SK-N-SH (cell line): ENCODE results near the gene LRP1-AS. TPM values are rescaled to one million over a fixed set of nuclear protein-coding genes. Genes with fewer than 3 reads are reported as not detected.

Experiments used
- CTCF ChIA-PET: fragments of 300-600, 350-600 bp; formaldehyde crosslinking; extraction: SDS; loops from one replicate; lab custom pipeline; 2021; lab: Yijun Ruan, JAX
- POLR2A ChIA-PET: fragments of 350-600 bp; sonication (Branson Sonifier 250); formaldehyde crosslinking; extraction: SDS; loops from one replicate; lab custom pipeline; 2020; ENCODE audit warnings: antibody characterized with exemption, inconsistent platforms; lab: Yijun Ruan, JAX
- DNase-seq: peaks from one replicate; pipeline ENCODE4 v3.0.0; 2012
- H2AFZ ChIP-seq: fragments of 200-600 bp; sonication (generic); 2 replicates; pipeline ENCODE4 v1.8.1; 2016; ENCODE audit warnings: antibody characterized with exemption, mild to moderate bottlenecking, low read depth
- H3F3A ChIP-seq: fragments of 200-600 bp; sonication (generic); replicated peaks from 2 replicates; pipeline ENCODE3; 2016; ENCODE audit warnings: antibody characterized with exemption, mild to moderate bottlenecking; ENCODE audit not compliant: insufficient read depth
- H3K27ac ChIP-seq, 2 experiments: fragments of 200-500 bp in 1 of 2; fragments of 200-600 bp in 1 of 2; sonication (Bioruptor generic) in 1 of 2; sonication (generic), shearing (Covaris generic) in 1 of 2; 2 replicates each; pipeline versions ENCODE4 v1.5.1 to v1.6.1; 2014 to 2016; ENCODE audit warnings: low read depth in 2 of 2, inconsistent platforms in 1 of 2, low read length in 1 of 2, mild to moderate bottlenecking in 1 of 2, mixed read lengths in 1 of 2
- H3K27me3 ChIP-seq: fragments of 200-600 bp; sonication (generic), shearing (Covaris generic); 2 replicates; pipeline ENCODE4 v1.6.1; 2016; ENCODE audit warnings: mixed run types; ENCODE audit not compliant: insufficient read depth
- H3K36me3 ChIP-seq, 2 experiments: fragments of 200-500 bp in 1 of 2; fragments of 200-600 bp in 1 of 2; sonication (Bioruptor generic) in 1 of 2; sonication (generic) in 1 of 2; replicated peaks in 1 of 2; 2 replicates each; pipeline versions ENCODE3 to v1.5.1; 2014 to 2016; ENCODE audit warnings: low read length in 1 of 2, mild to moderate bottlenecking in 1 of 2; ENCODE audit not compliant: insufficient read depth in 2 of 2, control insufficient read depth in 1 of 2
- H3K4me1 ChIP-seq, 2 experiments: fragments of 200-500 bp in 1 of 2; fragments of 200-600 bp in 1 of 2; sonication (Bioruptor generic) in 1 of 2; sonication (generic), shearing (Covaris generic) in 1 of 2; 2 replicates each; pipeline versions ENCODE4 v1.5.1 to v1.6.1; 2014 to 2016; ENCODE audit warnings: low read depth in 1 of 2, low read length in 1 of 2, mixed run types in 1 of 2; ENCODE audit not compliant: insufficient read depth in 2 of 2, control insufficient read depth in 1 of 2
- H3K4me2 ChIP-seq: fragments of 200-600 bp; sonication (generic), shearing (Covaris generic); 2 replicates; pipeline ENCODE4 v1.6.1; 2017; ENCODE audit warnings: mixed run types
- H3K4me3 ChIP-seq, 2 experiments: fragments of 200-500 bp in 1 of 2; fragments of 200-600 bp in 1 of 2; sonication (Bioruptor generic) in 1 of 2; sonication (generic), shearing (Covaris generic) in 1 of 2; 2 replicates each; pipeline versions ENCODE4 v1.5.1 to v1.8.1; 2014 to 2016; ENCODE audit warnings: low read depth in 2 of 2, inconsistent platforms in 1 of 2, low read length in 1 of 2, mild to moderate bottlenecking in 1 of 2, mixed read lengths in 1 of 2, moderate library complexity in 1 of 2
- H3K79me2 ChIP-seq: fragments of 200-600 bp; sonication (generic); 2 replicates; pipeline ENCODE4 v1.8.1; 2017; ENCODE audit warnings: mild to moderate bottlenecking; ENCODE audit not compliant: insufficient read depth
- H3K9ac ChIP-seq: fragments of 200-600 bp; sonication (generic); 2 replicates; pipeline ENCODE4 v1.6.1; 2017; ENCODE audit warnings: mixed run types
- H3K9me2 ChIP-seq: fragments of 200-600 bp; sonication (generic); 2 replicates; pipeline ENCODE4 v1.6.1; 2017; ENCODE audit warnings: mixed run types
- H3K9me3 ChIP-seq: fragments of 200-600 bp; sonication (generic); 2 replicates; pipeline ENCODE4 v1.6.1; 2017; ENCODE audit warnings: mixed run types, mild to moderate bottlenecking, moderate library complexity
- H4K20me1 ChIP-seq: fragments of 200-600 bp; sonication (generic); 2 replicates; pipeline ENCODE4 v1.6.1; 2017; ENCODE audit warnings: mild to moderate bottlenecking, mixed run types; ENCODE audit not compliant: insufficient read depth
- CHD2 ChIP-seq: fragments of 150-350 bp; IDR thresholded peaks from 2 replicates; pipeline ENCODE4 v1.6.1; 2018; ENCODE audit warnings: low read length; ENCODE audit not compliant: partially characterized antibody
- EP300 ChIP-seq, 2 experiments: IDR thresholded peaks; 2 replicates each; pipeline versions ENCODE4 v1.4.0 to v1.6.1; 2012; ENCODE audit warnings: borderline replicate concordance in 1 of 2, low read depth in 1 of 2, low read length in 1 of 2
- FOSL2 ChIP-seq: IDR thresholded peaks from 2 replicates; pipeline ENCODE4 v1.4.0; 2012; ENCODE audit warnings: low read depth, mild to moderate bottlenecking, moderate library complexity, borderline replicate concordance
- GABPA ChIP-seq: IDR thresholded peaks from 2 replicates; pipeline ENCODE4 v1.4.0; 2012; ENCODE audit warnings: low read depth, mild to moderate bottlenecking
- JUND ChIP-seq: IDR thresholded peaks from 2 replicates; pipeline ENCODE4 v1.4.0; 2012
- MAX ChIP-seq: IDR thresholded peaks from 2 replicates; pipeline ENCODE4 v1.4.0; 2012; ENCODE audit warnings: low read depth
- MEF2A ChIP-seq: IDR thresholded peaks from 2 replicates; pipeline ENCODE4 v1.4.0; 2012; ENCODE audit warnings: low read depth, borderline replicate concordance
- RAD21 ChIP-seq: IDR thresholded peaks from 2 replicates; pipeline ENCODE4 v1.6.1; 2012; ENCODE audit warnings: mild to moderate bottlenecking, low read length
- RCOR1 ChIP-seq: fragments of 150-350 bp; IDR thresholded peaks from 2 replicates; pipeline ENCODE4 v1.6.1; 2017; ENCODE audit warnings: antibody characterized with exemption, low read length
- TEAD4 ChIP-seq: IDR thresholded peaks from 2 replicates; pipeline ENCODE4 v1.4.0; 2012; ENCODE audit warnings: mild to moderate bottlenecking, borderline replicate concordance; ENCODE audit not compliant: insufficient read depth
- YY1 ChIP-seq: IDR thresholded peaks from 2 replicates; pipeline ENCODE4 v1.4.0; 2012; ENCODE audit warnings: low read depth, mild to moderate bottlenecking
- WGBS: methylation state at CpG from one replicate; pipeline ENCODE4 v1.1.6; 2017; ENCODE audit warnings: low lambda C conversion rate; 5-methylcytosine and 5-hydroxymethylcytosine counted together
- polyA plus RNA-seq, 3 experiments: library from polyadenylated mRNA; depleted of rRNA; stranded (reverse); fragments of >200 nt; gene quantifications; 2 replicates each; pipeline ENCODE4 v1.2.3, GENCODE V29; 2012
- TF ChIP-seq, protein P1 (sequence below): IDR thresholded peaks from 2 replicates; pipeline ENCODE4; 2012
- TF ChIP-seq, protein P2 (sequence below): IDR thresholded peaks from 2 replicates; pipeline ENCODE4 v1.4.0; 2012; ENCODE audit warnings: low read depth, borderline replicate concordance
- TF ChIP-seq, protein P3 (sequence below): IDR thresholded peaks from 2 replicates; pipeline ENCODE4 v1.6.1; 2012; ENCODE audit warnings: mild to moderate bottlenecking, low read depth, low read length, moderate library complexity
- TF ChIP-seq, protein P4 (sequence below): fragments of 150-350 bp; IDR thresholded peaks from 2 replicates; pipeline ENCODE4 v1.6.1; 2016; ENCODE audit warnings: mild to moderate bottlenecking, low read depth, low read length

Gene LRP1-AS
- polyA plus RNA-seq, 1 of the 3 experiments (the other 2 are of a cell fraction): not detected

DNA sequence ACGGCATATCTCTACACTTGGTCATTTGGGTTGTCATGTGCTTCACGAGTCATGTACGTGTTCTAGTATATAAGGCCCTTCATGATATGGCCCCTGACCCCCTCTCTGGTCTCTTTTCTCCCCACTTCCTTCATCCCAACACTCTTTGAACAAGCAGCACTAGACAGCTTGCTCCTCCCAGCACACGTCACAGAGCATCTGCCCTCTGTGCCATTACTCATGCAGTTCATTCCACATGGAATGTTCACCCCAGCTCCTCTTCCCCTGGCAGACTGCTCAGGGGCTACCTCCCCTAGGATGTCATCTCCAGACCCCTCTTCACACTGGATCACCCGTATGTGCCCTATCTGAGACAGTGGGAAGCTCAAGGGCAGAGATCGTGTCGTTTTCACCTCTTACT, 14.1 kb upstream of the LRP1-AS start:
- Histone ChIP-seq H3K4me3 (no peak overlapping the region), H3K4me2 (no peak overlapping the region), H3K9me3 (no peaks in the 10 kb centered on the region), H3K9me2 (no peaks in the 10 kb centered on the region), H2AFZ (no peak overlapping the region), H3F3A (peaks cover 3% of the 10 kb centered on the region), H3K9ac (no peak overlapping the region), H3K27me3 (no peaks in the 10 kb centered on the region), H3K36me3 (peaks cover 35 to 71% of the 10 kb centered on the region in 2 experiments), H3K4me1 (peaks cover 3 to 16% of the 10 kb centered on the region in 2 experiments; a peak in 1 of 4 replicates), H4K20me1 (no peaks in the 10 kb centered on the region), H3K79me2 (0 out of 2 replicates have a peak, but pooled peaks cover 2% of the 10 kb centered on the region), H3K27ac (no peak overlapping the region)
- TF ChIP-seq RAD21: no peak
- no peak for TF ChIP-seq FOSL2
- TF ChIP-seq GABPA: no peak
- TF ChIP-seq RCOR1: no peak
- TF ChIP-seq YY1: no peak
- TF ChIP-seq, protein P1, sequence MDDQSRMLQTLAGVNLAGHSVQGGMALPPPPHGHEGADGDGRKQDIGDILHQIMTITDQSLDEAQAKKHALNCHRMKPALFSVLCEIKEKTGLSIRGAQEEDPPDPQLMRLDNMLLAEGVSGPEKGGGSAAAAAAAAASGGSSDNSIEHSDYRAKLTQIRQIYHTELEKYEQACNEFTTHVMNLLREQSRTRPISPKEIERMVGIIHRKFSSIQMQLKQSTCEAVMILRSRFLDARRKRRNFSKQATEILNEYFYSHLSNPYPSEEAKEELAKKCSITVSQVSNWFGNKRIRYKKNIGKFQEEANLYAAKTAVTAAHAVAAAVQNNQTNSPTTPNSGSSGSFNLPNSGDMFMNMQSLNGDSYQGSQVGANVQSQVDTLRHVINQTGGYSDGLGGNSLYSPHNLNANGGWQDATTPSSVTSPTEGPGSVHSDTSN: no peak
- TF ChIP-seq, protein P2, sequence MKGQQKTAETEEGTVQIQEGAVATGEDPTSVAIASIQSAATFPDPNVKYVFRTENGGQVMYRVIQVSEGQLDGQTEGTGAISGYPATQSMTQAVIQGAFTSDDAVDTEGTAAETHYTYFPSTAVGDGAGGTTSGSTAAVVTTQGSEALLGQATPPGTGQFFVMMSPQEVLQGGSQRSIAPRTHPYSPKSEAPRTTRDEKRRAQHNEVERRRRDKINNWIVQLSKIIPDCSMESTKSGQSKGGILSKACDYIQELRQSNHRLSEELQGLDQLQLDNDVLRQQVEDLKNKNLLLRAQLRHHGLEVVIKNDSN: no peak
- no peak for TF ChIP-seq TEAD4
- no peak for TF ChIP-seq EP300 (IDR thresholded peaks at IDR 0.05; ENCODE audit: borderline replicate concordance in 1 of 2, low read depth in 1 of 2, low read length in 1 of 2)
- no peak for TF ChIP-seq MAX
- TF ChIP-seq, protein P3, sequence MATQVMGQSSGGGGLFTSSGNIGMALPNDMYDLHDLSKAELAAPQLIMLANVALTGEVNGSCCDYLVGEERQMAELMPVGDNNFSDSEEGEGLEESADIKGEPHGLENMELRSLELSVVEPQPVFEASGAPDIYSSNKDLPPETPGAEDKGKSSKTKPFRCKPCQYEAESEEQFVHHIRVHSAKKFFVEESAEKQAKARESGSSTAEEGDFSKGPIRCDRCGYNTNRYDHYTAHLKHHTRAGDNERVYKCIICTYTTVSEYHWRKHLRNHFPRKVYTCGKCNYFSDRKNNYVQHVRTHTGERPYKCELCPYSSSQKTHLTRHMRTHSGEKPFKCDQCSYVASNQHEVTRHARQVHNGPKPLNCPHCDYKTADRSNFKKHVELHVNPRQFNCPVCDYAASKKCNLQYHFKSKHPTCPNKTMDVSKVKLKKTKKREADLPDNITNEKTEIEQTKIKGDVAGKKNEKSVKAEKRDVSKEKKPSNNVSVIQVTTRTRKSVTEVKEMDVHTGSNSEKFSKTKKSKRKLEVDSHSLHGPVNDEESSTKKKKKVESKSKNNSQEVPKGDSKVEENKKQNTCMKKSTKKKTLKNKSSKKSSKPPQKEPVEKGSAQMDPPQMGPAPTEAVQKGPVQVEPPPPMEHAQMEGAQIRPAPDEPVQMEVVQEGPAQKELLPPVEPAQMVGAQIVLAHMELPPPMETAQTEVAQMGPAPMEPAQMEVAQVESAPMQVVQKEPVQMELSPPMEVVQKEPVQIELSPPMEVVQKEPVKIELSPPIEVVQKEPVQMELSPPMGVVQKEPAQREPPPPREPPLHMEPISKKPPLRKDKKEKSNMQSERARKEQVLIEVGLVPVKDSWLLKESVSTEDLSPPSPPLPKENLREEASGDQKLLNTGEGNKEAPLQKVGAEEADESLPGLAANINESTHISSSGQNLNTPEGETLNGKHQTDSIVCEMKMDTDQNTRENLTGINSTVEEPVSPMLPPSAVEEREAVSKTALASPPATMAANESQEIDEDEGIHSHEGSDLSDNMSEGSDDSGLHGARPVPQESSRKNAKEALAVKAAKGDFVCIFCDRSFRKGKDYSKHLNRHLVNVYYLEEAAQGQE: no peak
- TF ChIP-seq MEF2A: no peak
- no peak for TF ChIP-seq JUND
- POLR2A ChIA-PET: no interaction called here
- no peak for DNase-seq
- 91% methylated on average over 7 of the region's 7 CpGs for WGBS
- CTCF ChIA-PET: interaction anchor here (0.8 to 33.3 kb wide), 5 partner anchors 13 to 52 kb away, joined by 3 to 616 read pairs (median 4); partner anchors contain the start of genes LRP1 and LRP1-AS

DNA sequence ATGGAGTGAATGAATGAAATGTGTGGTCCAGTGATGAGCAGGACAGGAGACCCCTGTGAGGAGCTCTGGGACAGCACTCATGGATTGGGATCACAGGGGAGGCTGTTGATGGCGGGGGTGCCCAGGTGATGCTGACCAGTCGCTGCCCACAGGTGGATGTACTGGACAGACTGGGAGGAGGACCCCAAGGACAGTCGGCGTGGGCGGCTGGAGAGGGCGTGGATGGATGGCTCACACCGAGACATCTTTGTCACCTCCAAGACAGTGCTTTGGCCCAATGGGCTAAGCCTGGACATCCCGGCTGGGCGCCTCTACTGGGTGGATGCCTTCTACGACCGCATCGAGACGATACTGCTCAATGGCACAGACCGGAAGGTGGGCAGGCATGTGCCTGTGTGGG, 13.3 kb upstream of the LRP1-AS start:
- no peak overlapping the region for H3K9ac ChIP-seq
- H3K79me2 ChIP-seq: 0 out of 2 replicates have a peak, but pooled peaks cover 2% of the 10 kb centered on the region
- no peaks in the 10 kb centered on the region for H3F3A ChIP-seq
- H3K27ac ChIP-seq: no peak overlapping the region
- H3K36me3 ChIP-seq: peaks cover 41 to 73% of the 10 kb centered on the region in 2 experiments
- H3K4me1 ChIP-seq: peaks cover 0 to 16% of the 10 kb centered on the region in 2 experiments; a peak in 1 of 4 replicates
- 92% methylated on average over 10 of the region's 14 CpGs for WGBS
- H3K9me3 ChIP-seq: no peaks in the 10 kb centered on the region
- no peaks in the 10 kb centered on the region for H3K9me2 ChIP-seq
- ChIA-PET CTCF (interaction anchor here (1.5 to 33.3 kb wide), 4 partner anchors 12 to 34 kb away, joined by 4 to 616 read pairs (median 5); partner anchors contain the start of gene LRP1-AS), POLR2A (no interaction called here)
- DNase-seq: no peak
- no peaks in the 10 kb centered on the region for H4K20me1 ChIP-seq
- no peaks in the 10 kb centered on the region for H3K27me3 ChIP-seq
- H3K4me2 ChIP-seq: no peak overlapping the region
- no peak overlapping the region for H2AFZ ChIP-seq
- no peak overlapping the region for H3K4me3 ChIP-seq
- TF ChIP-seq, protein P3: no peak
- TF ChIP-seq YY1: no peak
- TF ChIP-seq, protein P1: no peak
- TF ChIP-seq, protein P4, sequence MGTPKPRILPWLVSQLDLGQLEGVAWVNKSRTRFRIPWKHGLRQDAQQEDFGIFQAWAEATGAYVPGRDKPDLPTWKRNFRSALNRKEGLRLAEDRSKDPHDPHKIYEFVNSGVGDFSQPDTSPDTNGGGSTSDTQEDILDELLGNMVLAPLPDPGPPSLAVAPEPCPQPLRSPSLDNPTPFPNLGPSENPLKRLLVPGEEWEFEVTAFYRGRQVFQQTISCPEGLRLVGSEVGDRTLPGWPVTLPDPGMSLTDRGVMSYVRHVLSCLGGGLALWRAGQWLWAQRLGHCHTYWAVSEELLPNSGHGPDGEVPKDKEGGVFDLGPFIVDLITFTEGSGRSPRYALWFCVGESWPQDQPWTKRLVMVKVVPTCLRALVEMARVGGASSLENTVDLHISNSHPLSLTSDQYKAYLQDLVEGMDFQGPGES: no peak
- TF ChIP-seq RCOR1: no peak
- TF ChIP-seq CHD2: no peak
